IPS DF 4.7 (cell line): Measurements from ENCODE around the gene ANTXR2.
"Not testable (repeated sequence)": the region's sequence is repeated elsewhere in the genome, so short reads cannot be mapped to it uniquely, and the experiment has no call there.

Experiments
- DNase-seq: peaks from one replicate; pipeline ENCODE4 v3.0.0-alpha.2; 2013; ENCODE audit warnings: low spot score; ENCODE audit errors: extremely low read depth

ANTXR2 gene

GRCh38 chr4:80024335-80024734, 48.7 kb downstream of the ANTXR2 start:
- DNase-seq: no peak

- no peak for DNase-seq
Observed at GRCh38 chr4:80022282-80022681, 50.7 kb downstream of the ANTXR2 start.

GRCh38 chr4:80017125-80017854, 55.7 kb downstream of the ANTXR2 start:
- DNase-seq: no peak

- DNase-seq: no peak
Observed at GRCh38 chr4:80016506-80016905, 56.5 kb downstream of the ANTXR2 start.

GRCh38 chr4:80015407-80016189, 57.4 kb downstream of the ANTXR2 start:
- DNase-seq: no peak

GRCh38 chr4:80014531-80014930, 58.5 kb downstream of the ANTXR2 start:
- no peak for DNase-seq

GRCh38 chr4:80012291-80012690, 60.7 kb downstream of the ANTXR2 start:
- DNase-seq: no peak

GRCh38 chr4:80011636-80012236, 61.3 kb downstream of the ANTXR2 start:
- DNase-seq: no peak

- DNase-seq: no peak
Observed at GRCh38 chr4:80010316-80010715, 62.7 kb downstream of the ANTXR2 start.

- no peak for DNase-seq
Observed at GRCh38 chr4:80009806-80010205, 63.2 kb downstream of the ANTXR2 start.

GRCh38 chr4:80008971-80009370, 64.1 kb downstream of the ANTXR2 start:
- no peak for DNase-seq

- no peak for DNase-seq
Observed at GRCh38 chr4:80008351-80008750, 64.7 kb downstream of the ANTXR2 start.

- no peak for DNase-seq
Observed at GRCh38 chr4:80007745-80008149, 65.3 kb downstream of the ANTXR2 start.

- DNase-seq: no peak
Observed at GRCh38 chr4:80006935-80007744, 65.9 kb downstream of the ANTXR2 start.

GRCh38 chr4:80005863-80006262, 67.2 kb downstream of the ANTXR2 start:
- DNase-seq: no peak

GRCh38 chr4:80004319-80004718, 68.7 kb downstream of the ANTXR2 start:
- no peak for DNase-seq

- DNase-seq: not testable (repeated sequence)
Observed at GRCh38 chr4:80002559-80002958, 70.5 kb downstream of the ANTXR2 start.

- not testable (repeated sequence) for DNase-seq
Observed at GRCh38 chr4:79999048-79999447, 74.0 kb downstream of the ANTXR2 start.

- DNase-seq: no peak
Observed at GRCh38 chr4:79998201-79998600, 74.8 kb downstream of the ANTXR2 start.

- DNase-seq: no peak
Observed at GRCh38 chr4:79996851-79997250, 76.2 kb downstream of the ANTXR2 start.

GRCh38 chr4:79993476-79993875, 79.6 kb downstream of the ANTXR2 start:
- no peak for DNase-seq

- DNase-seq: no peak
Observed at GRCh38 chr4:79991601-79992000, 81.4 kb downstream of the ANTXR2 start.
